Renal cortex interstitium (tissue), 11 donors: ENCODE data around the gene SORBS1. TPM values are rescaled to one million over a fixed set of nuclear protein-coding genes. Genes with fewer than 3 reads are reported as not detected.
A peak's percentile ranks its signal among the peaks of the same experiment; 100 is the strongest.

Experiments used
- DNase-seq, 11 donors: peaks; one replicate each; pipeline ENCODE4 v3.0.0-alpha.2; 2013; ENCODE audit warnings: low read depth in 9 of 11, low spot score in 4 of 11; ENCODE audit errors: extremely low read depth in 1 of 11
- polyA plus RNA-seq, 3 donors: library from polyadenylated mRNA; unstranded; fragments of 120-200 nt; gene quantifications; one replicate each; pipeline ENCODE4 v1.2.1, GENCODE V29; 2013; ENCODE audit not compliant: insufficient read length in 3 of 3

Gene SORBS1
- polyA plus RNA-seq, 3 donors: 30.9 to 37.1 (median 35.2) TPM

GRCh38 chr10:95569368-95569767 is 8.2 kb upstream of the SORBS1 start:
- DNase-seq: no peak

GRCh38 chr10:95567903-95568630 is 6.9 kb upstream of the SORBS1 start:
- no peak for DNase-seq

- DNase-seq: no peak
These were observed 5.0 kb upstream of the SORBS1 start for GRCh38 chr10:95566136-95566535.

- no peak for DNase-seq
These were observed 4.2 kb upstream of the SORBS1 start for GRCh38 chr10:95565336-95565735.

- DNase-seq: no peak
These were observed 3.1 kb upstream of the SORBS1 start for GRCh38 chr10:95564291-95564690.

GRCh38 chr10:95562341-95562965 is 1.3 kb upstream of the SORBS1 start:
- no peak for DNase-seq

GRCh38 chr10:95561864-95562177 is 650 bp upstream of the SORBS1 start:
- no peak for DNase-seq

- DNase-seq: peak in 2 of 11 donors; percentile 35 to 41
These were observed 644 bp downstream of the SORBS1 start for GRCh38 chr10:95560278-95561176.

- DNase-seq: no peak
These were observed 1.3 kb downstream of the SORBS1 start for GRCh38 chr10:95559896-95560277.

GRCh38 chr10:95559471-95559870 is 1.7 kb downstream of the SORBS1 start:
- DNase-seq: no peak

- no peak for DNase-seq
These were observed 2.4 kb downstream of the SORBS1 start for GRCh38 chr10:95558593-95559320.

GRCh38 chr10:95556994-95557767 is 4.0 kb downstream of the SORBS1 start:
- no peak for DNase-seq

GRCh38 chr10:95553674-95554073 is 7.5 kb downstream of the SORBS1 start:
- no peak for DNase-seq

GRCh38 chr10:95552679-95553342 is 8.4 kb downstream of the SORBS1 start:
- no peak for DNase-seq

- no peak for DNase-seq
These were observed 11.0 kb downstream of the SORBS1 start for GRCh38 chr10:95550073-95550672.

- DNase-seq: no peak
These were observed 13.3 kb downstream of the SORBS1 start for GRCh38 chr10:95547791-95548435.

GRCh38 chr10:95547197-95547596 is 14.0 kb downstream of the SORBS1 start:
- DNase-seq: no peak
